ENCODE results near the gene CPSF4L.

Gene CPSF4L

GRCh38 chr17:73288534-73289302 lies 27.0 kb upstream of the CPSF4L start:
- H3K4me3 ChIP-seq (ENCODE audit: low read depth, low read length) = no peak overlapping the region
- TF ChIP-seq CTCF (IDR thresholded peaks at IDR 0.05; ENCODE audit: low read depth, low read length) = no peak

DNA sequence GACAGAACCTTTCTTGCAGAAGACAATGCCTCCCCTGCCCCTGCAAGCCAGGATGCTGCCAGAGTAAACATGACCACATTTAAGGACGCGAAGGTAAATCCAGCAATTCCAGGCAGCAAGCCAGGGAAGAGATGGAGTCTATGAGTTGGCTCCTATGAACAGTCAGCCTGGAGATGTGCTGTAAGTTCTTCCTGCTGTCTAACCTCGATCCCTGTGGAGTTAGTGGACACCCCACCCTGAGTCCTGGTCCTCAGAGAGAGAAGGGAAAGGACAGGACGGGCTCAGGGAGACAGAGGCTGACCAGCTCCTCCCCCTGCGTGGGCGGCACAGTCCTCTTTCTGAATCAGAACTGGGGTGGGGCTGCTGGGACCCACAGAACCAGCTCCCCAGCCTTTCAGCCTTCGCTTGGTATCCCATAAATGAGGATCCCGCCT lies 25.2 kb upstream of the CPSF4L start:
- H3K4me3 ChIP-seq (ENCODE audit: low read depth, low read length) = no peak overlapping the region
- no peak for TF ChIP-seq CTCF (IDR thresholded peaks at IDR 0.05; ENCODE audit: low read depth, low read length)

GRCh38 chr17:73285916-73286862 lies 24.5 kb upstream of the CPSF4L start:
- TF ChIP-seq CTCF (IDR thresholded peaks at IDR 0.05; ENCODE audit: low read depth, low read length) = no peak
- H3K4me3 ChIP-seq (ENCODE audit: low read depth, low read length) = no peak overlapping the region

- TF ChIP-seq CTCF (IDR thresholded peaks at IDR 0.05; ENCODE audit: low read depth, low read length) = no peak
- H3K4me3 ChIP-seq (ENCODE audit: low read depth, low read length) = no peak overlapping the region
Observed at GRCh38 chr17:73285603-73285908, 23.9 kb upstream of the CPSF4L start.

- no peak overlapping the region for H3K4me3 ChIP-seq (ENCODE audit: low read depth, low read length)
- no peak for TF ChIP-seq CTCF (IDR thresholded peaks at IDR 0.05; ENCODE audit: low read depth, low read length)
Observed at GRCh38 chr17:73284906-73285602, 23.4 kb upstream of the CPSF4L start.

- TF ChIP-seq CTCF (IDR thresholded peaks at IDR 0.05; ENCODE audit: low read depth, low read length) = no peak
- H3K4me3 ChIP-seq (ENCODE audit: low read depth, low read length) = no peak overlapping the region
Observed at GRCh38 chr17:73284354-73284753, 22.7 kb upstream of the CPSF4L start.

Data from WI38 (cell line).